ENCODE results near the gene CCDC144A.
"Not testable (repeated sequence)": the region's sequence is repeated elsewhere in the genome, so short reads cannot be mapped to it uniquely, and the experiment has no call there.

Gene CCDC144A

GRCh38 chr17:16758177-16758576 is 68.1 kb downstream of the CCDC144A start:
- DNase-seq: not testable (repeated sequence)

DNA sequence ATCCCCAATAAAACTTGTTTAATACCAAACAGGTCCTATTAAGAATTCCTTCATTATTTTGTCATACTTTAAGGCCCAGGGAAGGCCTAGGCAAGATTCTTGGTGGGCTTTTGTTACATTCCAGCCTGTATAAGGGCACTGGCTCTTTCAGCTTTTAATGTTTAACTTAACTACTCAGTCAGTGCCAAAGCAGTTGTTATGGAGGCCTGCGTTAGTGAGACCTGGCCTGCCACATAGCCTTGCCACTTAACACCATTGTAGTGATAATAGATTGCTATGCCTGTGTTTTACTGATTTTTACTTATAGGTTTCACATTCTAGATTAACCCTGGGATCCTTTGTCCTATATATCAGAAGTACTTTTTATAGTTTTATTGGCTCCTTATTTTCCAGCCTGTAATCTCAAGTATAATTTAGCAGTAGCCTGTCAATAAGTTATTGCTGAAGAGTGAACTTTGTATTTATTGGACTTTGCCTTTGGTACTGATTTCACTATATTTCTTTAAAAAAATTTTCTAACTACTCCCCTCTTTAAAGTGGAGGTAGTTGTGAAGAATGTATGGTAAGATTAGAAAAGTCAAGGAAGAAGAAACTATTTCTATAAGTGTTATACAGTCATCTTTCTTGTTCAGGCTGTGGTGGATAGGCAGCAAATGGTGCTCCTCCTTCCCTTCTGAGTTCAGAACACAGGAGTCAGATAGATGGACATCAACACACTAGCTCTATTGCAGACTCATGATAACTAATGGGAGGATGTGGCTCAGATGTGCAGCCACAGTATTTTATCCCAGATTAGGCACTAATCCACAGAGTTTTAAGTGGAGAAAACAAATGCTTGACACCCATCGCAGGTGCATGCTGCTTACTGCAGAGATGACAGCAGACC is 78.5 kb downstream of the CCDC144A start:
- DNase-seq: not testable (repeated sequence)

DNA sequence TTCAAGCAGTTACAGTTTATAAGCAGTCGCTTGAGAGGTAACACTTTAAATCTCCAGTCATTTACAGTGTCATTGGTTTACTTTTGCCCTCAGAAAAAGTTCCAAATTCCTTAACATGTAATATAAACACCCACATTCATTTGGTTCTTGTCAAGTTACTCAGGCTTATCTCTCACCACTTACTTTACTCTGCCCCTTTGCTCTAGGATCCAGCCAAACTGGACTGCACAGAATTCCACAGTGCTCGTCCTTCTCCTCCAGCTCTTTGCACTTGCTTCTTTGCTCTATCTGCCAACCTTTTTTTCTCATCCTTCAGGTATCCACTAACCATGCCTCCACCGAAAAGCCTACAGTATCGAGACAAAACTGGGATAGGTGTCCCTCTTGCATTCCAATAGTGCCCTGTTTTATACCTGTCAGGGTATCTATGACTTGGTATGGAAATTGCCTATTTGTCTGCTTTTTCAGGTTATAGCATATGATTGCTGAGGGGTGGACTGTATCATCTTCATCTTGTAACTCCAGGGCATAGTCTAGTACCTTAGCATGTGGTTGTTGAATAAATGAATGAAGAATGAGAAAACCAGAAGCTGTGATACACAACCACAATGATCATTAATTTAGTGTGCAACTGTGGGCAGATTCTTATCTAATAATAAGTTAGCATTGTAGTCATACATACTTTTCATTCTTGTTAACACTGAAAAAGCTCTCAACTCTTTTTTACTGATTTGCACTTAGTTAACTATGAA is 82.5 kb downstream of the CCDC144A start:
- not testable (repeated sequence) for DNase-seq

GRCh38 chr17:16773146-16773522 is 83.1 kb downstream of the CCDC144A start:
- DNase-seq: not testable (repeated sequence)

DNA sequence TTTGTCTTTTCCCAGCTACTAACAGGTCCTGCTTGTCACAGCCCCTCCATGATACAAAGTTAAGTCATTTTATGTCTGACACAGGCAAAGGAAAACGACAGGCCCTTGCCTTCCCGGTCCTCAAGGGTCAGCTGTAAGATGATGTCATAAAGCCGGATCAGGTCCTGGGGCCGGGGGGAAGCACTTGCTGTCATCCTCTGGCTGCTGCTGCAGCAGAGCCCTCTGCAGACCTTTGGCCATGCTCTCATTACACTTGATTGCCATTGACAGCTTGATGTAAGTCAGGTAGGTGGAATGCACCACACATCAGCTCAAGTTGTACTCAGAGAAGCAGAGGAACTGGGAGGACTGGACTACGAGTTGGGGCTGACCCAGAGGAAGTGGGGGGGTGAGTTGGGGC is 97.8 kb downstream of the CCDC144A start:
- not testable (repeated sequence) for DNase-seq

DNA sequence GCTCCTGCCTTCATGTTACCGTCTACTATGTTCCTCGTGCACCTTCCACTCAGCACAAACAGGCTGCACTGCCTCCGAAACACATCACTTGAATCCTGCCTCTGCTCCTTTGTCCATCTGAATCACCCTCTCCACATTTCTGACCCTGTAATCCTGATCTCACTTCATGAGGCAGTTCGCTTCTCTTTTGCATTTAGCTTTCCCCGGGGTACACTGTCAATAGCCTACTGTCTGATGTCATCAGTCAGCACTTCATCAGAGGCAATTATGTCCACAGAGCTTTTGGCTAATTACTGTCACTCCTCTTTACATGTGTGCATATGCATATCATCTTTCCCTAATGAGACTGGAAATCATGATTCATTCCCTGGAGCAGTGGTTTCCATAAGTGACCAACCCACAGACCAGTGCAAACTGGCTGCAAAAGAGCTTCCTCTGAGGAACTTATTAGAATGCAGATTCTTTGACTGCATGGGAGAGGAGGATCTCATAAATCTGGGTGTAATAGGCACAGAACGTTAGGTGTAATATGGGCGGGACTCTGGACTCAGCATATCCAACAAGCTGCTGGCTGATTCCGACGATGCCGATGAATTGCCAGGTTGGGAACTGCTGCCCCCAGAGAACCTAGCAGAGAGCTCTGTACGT is 99.0 kb downstream of the CCDC144A start:
- not testable (repeated sequence) for DNase-seq

DNA sequence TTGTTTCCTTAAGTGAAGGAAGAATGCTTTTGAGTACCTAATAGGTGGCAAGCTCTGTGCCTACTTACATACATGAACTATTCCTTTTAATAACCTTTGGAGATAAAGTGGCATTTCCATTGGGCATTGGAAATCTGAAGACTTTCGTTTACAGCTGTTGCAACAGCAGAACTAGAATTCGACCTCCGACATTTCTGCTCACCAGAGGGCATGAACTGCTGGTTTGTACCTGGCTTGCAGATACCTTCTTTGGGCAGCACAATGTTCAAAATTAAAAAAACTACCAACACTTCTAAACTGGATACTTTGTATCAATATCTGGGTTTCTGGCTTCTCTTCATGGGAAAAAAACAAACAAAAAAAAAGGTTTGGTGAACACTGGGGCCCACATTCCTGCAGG is 99.6 kb downstream of the CCDC144A start:
- not testable (repeated sequence) for DNase-seq

GRCh38 chr17:16790313-16790871 is 100.4 kb downstream of the CCDC144A start:
- not testable (repeated sequence) for DNase-seq

DNA sequence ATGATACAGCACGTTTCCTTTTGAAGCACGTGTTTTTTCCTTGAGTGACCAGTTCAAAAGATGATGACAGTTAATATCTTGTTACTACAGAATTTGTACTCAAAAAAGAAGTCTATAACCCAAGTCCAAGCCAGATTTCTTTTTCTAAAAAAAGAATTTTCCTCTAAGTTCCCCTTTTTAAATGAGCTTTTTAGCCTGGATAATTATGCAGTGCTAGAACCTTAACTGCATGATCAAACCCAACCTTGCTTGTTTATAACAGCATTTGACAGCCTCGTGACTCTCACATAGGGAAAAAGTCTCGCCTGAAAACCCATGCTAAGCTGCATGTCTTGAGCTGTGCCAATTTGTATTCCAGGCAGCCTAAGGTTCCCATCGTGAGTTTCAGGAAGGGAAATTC is 104.2 kb downstream of the CCDC144A start:
- not testable (repeated sequence) for DNase-seq

DNA sequence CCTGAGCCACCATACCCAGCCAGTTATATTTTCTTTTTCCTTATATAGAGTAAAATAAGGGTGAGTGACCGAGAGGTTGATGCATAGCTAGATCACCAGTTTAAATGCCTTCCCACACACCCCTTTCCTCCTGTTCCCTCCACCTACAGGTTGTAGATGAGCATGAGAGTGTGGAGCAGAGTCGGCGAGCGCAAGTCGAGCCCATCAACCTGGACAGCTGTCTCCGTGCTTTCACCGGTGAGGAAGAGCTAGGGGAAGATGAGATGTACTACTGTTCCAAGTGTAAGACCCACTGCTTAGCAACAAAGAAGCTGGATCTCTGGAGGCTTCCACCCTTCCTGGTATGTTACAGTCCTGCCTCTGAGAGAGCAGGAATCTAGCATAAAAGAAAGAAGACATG is 105.9 kb downstream of the CCDC144A start:
- DNase-seq: not testable (repeated sequence)

- not testable (repeated sequence) for DNase-seq
Observed at GRCh38 chr17:16804851-16805250, 114.8 kb downstream of the CCDC144A start.

- DNase-seq: not testable (repeated sequence)
Observed at GRCh38 chr17:16806599-16806998, 116.6 kb downstream of the CCDC144A start.

DNA sequence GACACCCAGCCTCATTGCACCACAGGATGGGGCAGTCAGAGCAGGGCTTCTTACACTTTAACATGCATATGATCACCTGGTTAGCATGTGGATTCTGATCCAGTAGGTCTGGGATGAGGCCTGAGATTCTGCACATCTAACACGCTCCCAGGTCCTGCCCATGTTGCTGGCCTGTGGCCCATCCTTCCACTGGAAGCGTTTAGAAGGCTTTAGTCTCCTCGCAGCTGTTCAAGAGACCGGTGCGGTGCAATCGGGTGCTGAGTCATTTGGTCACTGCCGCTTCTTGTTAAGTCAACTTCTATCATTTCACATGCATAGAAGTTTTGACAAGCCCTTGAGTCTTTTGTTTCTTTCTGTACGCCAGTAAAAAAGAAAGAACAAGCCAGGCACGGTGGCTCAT is 117.6 kb downstream of the CCDC144A start:
- not testable (repeated sequence) for DNase-seq

DNA sequence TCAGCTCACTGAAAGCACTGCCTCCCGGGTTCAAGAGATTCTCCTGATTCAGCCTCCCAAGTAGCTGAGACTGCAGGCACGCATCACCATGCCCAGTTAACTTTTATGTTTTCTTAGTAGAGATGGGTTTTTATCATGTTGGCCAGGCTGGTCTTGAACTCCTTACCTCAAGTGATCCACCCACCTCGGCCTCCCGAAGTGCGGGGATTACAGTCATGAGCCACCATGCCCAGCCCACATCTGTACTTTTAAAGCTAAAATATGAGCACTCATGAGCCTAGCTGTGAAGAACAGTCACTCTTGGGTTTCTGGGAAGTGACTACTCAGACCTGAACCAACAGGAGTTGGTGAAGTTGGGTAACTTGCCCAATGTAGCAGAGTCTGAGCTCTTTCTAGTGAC is 120.2 kb downstream of the CCDC144A start:
- not testable (repeated sequence) for DNase-seq

DNA sequence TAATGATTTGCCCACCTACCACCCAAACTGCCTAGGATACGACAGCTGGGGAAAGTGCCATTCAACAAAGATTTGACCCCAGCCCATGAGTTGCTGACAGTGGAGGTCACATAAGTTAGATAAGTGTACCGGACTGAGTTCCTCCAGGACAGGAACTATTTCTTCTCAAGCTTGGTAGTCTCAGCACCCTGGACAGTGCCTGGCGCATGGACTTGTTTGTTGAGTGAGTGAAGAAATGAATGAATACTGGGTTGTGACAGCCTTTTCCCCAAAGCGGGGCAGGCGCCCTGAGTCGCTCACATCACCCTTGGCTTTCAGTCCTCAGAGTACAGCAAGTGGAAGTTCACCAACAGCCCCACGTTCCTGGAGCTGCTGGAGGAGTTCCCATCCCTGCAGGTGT is 122.1 kb downstream of the CCDC144A start:
- DNase-seq: not testable (repeated sequence)

DNA sequence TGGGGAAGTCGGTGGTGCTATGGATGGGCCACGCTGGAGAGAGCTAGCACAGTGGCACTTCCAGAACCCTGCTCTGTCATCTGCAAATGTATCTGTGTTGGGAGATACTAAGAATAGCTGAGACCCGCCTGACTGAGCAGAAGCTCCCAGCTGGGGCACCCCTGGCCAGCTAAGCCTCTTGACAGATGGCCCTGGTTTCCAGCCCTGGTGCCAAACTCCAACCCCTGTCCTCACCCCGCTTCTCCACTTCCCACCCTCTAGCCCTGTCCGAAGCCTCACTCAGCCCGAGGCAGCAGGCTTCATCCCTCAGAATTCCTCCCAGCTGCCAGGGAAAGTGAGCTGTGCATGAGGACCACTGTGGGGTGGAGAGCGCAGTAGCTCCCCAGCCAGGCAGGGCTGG is 124.4 kb downstream of the CCDC144A start:
- DNase-seq: no peak

DNA sequence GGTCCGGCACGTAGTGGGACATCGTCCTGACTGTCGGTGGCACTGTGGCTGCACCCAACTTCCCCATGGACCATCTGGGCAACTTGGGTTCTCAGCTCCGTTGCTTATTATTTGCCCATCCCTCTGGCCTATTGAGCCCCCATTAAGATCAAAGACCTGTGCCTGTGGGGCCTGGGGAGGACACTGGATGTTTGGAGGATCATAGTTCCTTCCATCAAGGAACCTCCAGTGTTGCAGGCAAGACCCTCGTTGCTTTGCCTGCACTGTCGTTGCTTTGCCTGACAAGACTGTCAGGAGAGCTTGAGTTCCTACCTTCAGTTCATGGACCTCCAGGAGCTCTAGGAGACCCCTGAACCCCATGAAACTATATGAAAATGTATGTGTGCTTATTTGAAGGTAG is 127.2 kb downstream of the CCDC144A start:
- no peak for DNase-seq

- DNase-seq: not testable (repeated sequence)
Observed at GRCh38 chr17:16817940-16818339, 127.9 kb downstream of the CCDC144A start.

DNA sequence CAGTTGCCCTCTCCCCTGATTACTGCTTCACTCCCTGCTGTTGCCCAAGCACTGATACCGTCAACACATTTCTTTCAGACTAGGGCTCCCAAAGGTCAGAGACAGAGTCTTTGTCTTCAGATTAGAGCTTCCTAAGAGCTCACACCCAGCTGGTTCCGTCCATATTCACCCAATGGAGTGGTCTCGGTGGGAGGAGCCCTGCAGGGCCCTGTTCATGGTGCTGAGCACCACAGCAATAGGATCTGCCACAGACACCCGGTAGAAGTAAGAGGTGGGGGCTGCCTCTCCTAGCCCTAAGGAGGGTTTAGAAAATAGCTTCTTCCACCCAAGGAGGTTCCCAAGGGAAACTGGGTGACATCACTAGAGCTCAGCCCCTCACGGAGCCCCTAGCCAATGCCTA is 128.3 kb downstream of the CCDC144A start:
- DNase-seq: no peak

GRCh38 chr17:16818821-16819683 is 129.0 kb downstream of the CCDC144A start:
- no peak for DNase-seq

GRCh38 chr17:16820161-16820877 is 130.3 kb downstream of the CCDC144A start:
- no peak for DNase-seq

Data from NCI-H524 treated with DMSO at 0.1 percent for 48 hours (cell line).